ENCODE data around the gene DSCAM. TPM values are rescaled to one million over a fixed set of nuclear protein-coding genes. Genes with fewer than 3 reads are reported as not detected.

Gene DSCAM
- total RNA-seq, 1 experiment from 2014 or later: not detected

- Histone ChIP-seq H3K27me3 (ENCODE audit: insufficient read depth, low read length) (no peaks in the 10 kb centered on the region), H3K36me3 (ENCODE audit: control insufficient read depth in 1 of 2, insufficient read depth in 2 of 2, low read length in 2 of 2) (no peaks in the 10 kb centered on the region), H3K27ac (ENCODE audit: low read depth, low read length) (no peak overlapping the region), H3K4me3 (replicated peaks in 1 of 2; ENCODE audit: low read depth in 1 of 2, low read length in 2 of 2) (no peak overlapping the region), H3K9me3 (ENCODE audit: control insufficient read depth in 1 of 2, insufficient read depth in 1 of 2, low read depth in 1 of 2, low read length in 2 of 2) (peaks cover 17 to 37% of the 10 kb centered on the region in 2 experiments; a peak in 2 of 4 replicates), H2AFZ (ENCODE audit: low read depth, low read length, poor library complexity, severe bottlenecking) (no peak overlapping the region), H3K79me2 (ENCODE audit: insufficient read depth, low read length) (no peaks in the 10 kb centered on the region), H3K4me2 (ENCODE audit: low read length) (no peak overlapping the region), H3K9ac (ENCODE audit: low read length) (no peak overlapping the region), H3K4me1 (ENCODE audit: control insufficient read depth in 1 of 2, insufficient read depth in 2 of 2, low read length in 2 of 2) (no peaks in the 10 kb centered on the region), H3K9me2 (ENCODE audit: insufficient read depth) (no peaks in the 10 kb centered on the region), H4K20me1 (ENCODE audit: insufficient read depth) (no peaks in the 10 kb centered on the region)
- ChIA-PET POLR2A (no interaction called here), RAD21 (ENCODE audit: low non-redundant PET in 1 of 2, low total read pairs in 2 of 2, uncharacterized antibody in 2 of 2, unreplicated experiment in 2 of 2) (no interaction called here), CTCF (no interaction called here)
- DNase-seq (ENCODE audit: low read depth, low spot score): no peak
- no TSS peak for BruUV-seq (replicated peaks)
- intact Hi-C loops (cut with micrococcal nuclease): no loop called here
- no peak for TF ChIP-seq SIN3A (IDR thresholded peaks at IDR 0.05; ENCODE audit: low read depth)
- no peak for TF ChIP-seq EZH2phosphoT487 (IDR thresholded peaks at IDR 0.05; ENCODE audit: borderline replicate concordance)
- TF ChIP-seq REST (IDR thresholded peaks at IDR 0.05; ENCODE audit: low read depth): no peak
- TF ChIP-seq, protein P1, sequence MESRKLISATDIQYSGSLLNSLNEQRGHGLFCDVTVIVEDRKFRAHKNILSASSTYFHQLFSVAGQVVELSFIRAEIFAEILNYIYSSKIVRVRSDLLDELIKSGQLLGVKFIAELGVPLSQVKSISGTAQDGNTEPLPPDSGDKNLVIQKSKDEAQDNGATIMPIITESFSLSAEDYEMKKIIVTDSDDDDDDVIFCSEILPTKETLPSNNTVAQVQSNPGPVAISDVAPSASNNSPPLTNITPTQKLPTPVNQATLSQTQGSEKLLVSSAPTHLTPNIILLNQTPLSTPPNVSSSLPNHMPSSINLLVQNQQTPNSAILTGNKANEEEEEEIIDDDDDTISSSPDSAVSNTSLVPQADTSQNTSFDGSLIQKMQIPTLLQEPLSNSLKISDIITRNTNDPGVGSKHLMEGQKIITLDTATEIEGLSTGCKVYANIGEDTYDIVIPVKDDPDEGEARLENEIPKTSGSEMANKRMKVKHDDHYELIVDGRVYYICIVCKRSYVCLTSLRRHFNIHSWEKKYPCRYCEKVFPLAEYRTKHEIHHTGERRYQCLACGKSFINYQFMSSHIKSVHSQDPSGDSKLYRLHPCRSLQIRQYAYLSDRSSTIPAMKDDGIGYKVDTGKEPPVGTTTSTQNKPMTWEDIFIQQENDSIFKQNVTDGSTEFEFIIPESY (IDR thresholded peaks at IDR 0.05; ENCODE audit: extremely low read depth, insufficient replicate concordance, low read length): no peak
- no peak for TF ChIP-seq JUND (IDR thresholded peaks at IDR 0.05)
- TF ChIP-seq CEBPB (IDR thresholded peaks at IDR 0.05; ENCODE audit: low read depth): no peak
- no peak for TF ChIP-seq SP1 (IDR thresholded peaks at IDR 0.05; ENCODE audit: low read depth)
- no peak for TF ChIP-seq TCF7L2 (IDR thresholded peaks at IDR 0.05; ENCODE audit: borderline replicate concordance, extremely low read depth, insufficient read depth, insufficient read length)
- no peak for TF ChIP-seq FOSL1 (IDR thresholded peaks at IDR 0.05; ENCODE audit: low read depth)
- TF ChIP-seq POLR2A (IDR thresholded peaks at IDR 0.05; ENCODE audit: borderline replicate concordance, extremely low read depth, insufficient read depth, insufficient read length): no peak
- no peak for TF ChIP-seq YY1 (IDR thresholded peaks at IDR 0.05; ENCODE audit: extremely low read depth, insufficient replicate concordance, low read depth, low read length)
- no peak for TF ChIP-seq EZH2 (IDR thresholded peaks at IDR 0.05)
- TF ChIP-seq, protein P2, sequence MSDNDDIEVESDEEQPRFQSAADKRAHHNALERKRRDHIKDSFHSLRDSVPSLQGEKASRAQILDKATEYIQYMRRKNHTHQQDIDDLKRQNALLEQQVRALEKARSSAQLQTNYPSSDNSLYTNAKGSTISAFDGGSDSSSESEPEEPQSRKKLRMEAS (IDR thresholded peaks at IDR 0.05): no peak
- TF ChIP-seq EGR1 (IDR thresholded peaks at IDR 0.05; ENCODE audit: low read depth): no peak
- no peak for TF ChIP-seq ELF1 (IDR thresholded peaks at IDR 0.05; ENCODE audit: borderline replicate concordance, low read depth)
- TF ChIP-seq ATF3 (IDR thresholded peaks at IDR 0.05): no peak
- ATAC-seq: no peak
These were observed 438.4 kb downstream of the DSCAM start for GRCh38 chr21:40408561-40408960.

Measured in HCT116 (cell line).